Activated CD4-positive, CD25-positive, alpha-beta regulatory T cell treated with anti-CD3 and anti-CD28 coated beads, Interleukin-2, amount 50 U/mL, for 16 hours (primary cell): ENCODE data around the gene BCAS1.

Experiments
- DNase-seq: peaks from one replicate; pipeline ENCODE4 v3.0.0-alpha.2; 2020; ENCODE audit warnings: low read depth, low spot score

The BCAS1 gene

DNA sequence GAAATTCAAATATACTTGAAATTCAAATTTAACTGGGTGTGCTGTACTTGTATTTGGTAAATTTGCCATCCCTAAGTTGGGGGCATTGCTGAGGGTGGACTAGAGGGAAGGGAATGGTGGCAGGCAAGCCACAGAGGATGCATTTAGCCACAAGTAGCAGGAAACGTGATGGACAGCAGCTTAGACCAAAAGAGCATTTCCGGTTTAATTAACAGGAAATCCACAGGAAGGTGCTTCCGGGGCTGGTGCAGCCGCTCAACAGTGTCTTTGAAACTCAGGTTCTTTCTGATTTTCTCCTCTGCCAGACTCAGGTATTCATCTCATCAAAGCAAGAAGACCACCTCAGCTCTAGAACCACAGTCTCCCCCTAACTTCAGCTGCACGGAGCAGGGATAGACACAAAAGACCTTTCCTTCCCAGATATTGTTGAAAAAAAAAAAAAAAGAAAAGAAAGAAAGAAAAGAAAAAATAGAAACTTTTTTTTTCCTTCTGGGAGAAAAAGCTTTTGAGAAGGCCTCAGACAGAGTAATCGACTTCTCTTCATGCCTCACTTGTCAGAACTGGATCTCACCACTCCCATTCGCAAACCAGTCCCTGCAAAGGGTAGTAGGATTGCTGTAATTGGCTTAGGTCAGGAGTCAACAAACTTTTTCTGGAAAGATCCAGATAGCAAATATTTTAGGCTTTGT is 8.0 kb upstream of the BCAS1 start:
- DNase-seq, result no peak

DNA sequence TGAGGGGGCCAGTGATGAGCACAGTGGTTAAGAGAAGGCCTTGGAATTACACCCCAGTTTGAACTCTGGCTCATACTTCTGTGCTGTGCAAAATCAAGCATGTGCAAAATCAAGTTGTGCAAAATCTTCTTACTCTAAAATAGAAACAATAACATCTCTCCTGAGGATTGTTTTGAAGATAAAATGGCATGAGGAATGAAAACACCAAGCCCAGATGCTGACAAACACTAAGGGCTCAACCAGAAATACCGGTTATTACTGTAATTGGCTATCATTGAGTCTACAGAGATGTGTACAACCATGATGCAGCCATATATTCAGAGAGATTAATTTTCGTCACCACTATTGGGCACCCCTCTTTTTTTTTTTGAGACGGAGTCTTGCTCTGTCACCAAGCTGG is 5.9 kb upstream of the BCAS1 start:
- DNase-seq, result no peak

DNA sequence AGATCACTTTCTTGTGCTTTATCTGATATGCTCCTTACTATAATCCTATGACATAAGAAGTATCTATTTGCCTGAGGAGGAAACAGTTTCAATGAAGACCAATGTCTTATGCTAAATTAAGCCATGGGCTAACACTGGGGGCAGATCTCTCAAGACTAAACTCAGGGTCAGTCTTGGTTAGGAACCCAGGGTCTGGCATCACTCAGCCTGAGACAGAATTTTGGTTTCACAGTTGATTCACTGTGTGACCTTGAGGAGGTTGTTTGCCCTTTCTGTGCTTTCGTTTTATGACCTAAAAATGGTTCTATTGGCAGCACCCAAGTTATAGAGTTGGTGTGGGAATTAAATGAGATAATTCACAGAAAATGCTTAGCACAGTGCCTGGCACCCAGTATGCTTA is 4.9 kb upstream of the BCAS1 start:
- no peak for DNase-seq

DNA sequence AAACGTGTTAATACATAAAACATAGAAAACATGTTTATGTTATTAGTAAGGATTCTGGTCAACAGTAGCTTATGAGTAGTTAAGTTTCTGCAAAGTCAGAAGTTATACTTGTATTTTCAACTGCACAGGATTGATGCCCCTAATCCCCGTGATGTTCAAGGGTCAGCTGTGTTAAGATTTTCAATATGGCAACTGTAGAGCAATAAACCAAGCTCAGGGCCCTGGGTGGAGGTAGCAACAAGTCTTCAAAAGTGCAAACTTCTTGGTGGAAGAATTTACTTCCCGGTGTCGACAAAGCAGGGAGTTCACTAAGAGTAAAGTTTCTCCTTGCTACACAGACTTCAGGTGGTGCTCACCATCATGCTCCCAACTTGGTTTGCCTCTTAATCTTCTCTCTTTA is 4.1 kb upstream of the BCAS1 start:
- DNase-seq, result no peak

DNA sequence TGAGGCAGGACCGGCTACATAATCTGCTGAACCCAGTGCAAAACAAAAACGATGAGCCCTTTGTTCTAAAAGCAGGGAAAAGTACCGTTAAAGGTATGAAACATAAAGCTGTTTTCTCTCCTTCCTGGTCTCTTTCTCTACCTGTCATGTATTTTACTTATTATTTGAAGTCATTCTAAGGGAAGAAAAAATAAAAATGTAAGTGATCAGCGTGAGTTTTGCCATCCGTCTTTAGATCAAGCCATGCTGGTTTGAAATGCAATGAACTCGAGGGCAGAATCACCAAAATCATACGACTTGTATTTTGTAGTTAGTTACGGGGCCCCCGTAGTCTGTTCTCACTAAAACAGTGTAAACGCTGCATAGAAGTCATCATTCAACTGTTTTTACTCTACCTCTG is 2.9 kb upstream of the BCAS1 start:
- no peak for DNase-seq

DNA sequence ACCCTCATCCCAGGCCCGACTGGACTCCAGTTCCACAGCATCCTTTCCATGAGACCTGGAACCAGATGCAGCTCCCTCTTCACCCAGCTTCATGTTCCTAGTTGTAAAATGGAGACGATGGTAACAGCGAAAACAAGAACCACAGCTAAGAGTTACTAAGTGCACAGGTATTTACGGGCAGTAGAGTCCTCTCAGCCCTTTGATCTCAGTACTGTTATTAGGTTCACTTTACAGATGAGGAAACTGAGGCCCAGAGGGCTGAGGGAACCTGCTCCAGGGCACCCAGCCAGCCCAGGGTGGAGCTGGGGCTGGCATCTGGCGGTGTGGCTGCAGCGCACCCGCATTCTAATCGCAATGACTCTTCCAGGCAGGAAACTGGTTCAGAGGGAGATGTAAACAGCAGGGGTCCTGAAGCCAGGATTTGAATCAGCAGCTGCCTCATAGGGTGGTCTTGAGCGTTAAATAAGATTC is 858 bp downstream of the BCAS1 start:
- DNase-seq, result no peak

DNA sequence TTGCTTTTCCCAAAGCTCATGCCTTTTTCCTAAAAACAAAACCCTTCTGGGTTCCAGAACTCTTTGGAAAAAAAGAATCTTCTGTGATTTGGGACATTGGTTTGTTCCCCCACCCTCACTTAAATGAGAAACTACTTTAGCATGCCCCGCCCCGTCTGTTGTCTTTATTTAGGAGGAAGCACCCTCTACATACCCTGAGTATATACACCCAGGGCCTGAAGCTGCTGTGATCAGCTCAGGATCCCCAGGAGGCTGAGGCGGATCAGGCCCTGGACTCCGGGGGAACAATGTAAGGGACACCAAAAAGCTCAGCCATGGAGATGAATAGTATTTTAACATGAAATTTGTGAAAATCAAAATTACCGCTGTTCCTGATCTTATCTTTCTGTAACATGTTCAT is 1.4 kb downstream of the BCAS1 start:
- no peak for DNase-seq

DNA sequence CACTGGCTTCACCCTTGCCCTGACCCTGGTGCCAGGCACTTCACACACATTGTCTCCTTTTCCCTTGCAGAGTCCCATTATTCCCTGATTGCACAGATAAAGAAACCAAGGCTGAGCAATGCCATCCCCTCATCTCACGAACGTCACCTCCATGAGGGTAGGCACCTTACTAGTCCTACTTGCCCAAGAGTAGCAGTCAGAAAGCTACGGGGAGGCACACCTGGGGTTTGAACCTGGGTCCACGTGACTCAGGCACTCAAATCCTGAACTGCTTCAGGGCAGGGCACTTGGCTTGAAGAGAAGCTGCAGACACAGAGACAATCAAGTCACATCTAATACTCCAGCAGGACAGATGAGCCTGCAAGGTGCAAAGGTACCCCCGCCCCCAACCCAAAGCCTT is 1.9 kb downstream of the BCAS1 start:
- no peak for DNase-seq

DNA sequence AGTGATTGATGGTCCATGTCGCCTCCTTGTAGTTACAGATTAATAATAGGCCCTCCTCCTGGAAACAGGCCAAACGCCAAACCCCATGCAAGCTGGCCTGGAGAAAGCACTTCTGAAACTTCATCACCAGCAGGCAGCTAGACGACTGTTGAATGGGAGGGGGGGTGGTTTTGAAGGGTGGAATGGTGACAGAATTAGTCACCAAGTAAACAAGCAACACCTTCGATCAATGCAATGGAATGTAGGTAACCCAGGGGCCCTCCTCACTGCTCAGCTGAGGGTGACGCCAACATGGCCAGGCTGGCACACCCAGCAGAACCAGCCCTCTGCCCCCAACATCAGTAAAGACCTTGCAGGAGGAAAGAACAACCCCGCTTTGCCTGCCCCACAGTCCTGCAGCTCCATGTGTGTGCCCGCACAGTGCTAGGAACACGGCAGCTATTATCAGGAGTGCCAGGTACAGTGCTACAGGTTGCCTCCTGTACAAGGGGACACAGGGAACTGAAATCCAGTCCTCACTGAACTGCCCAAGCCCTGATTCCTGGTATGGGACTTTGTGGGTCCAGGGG is 2.7 kb downstream of the BCAS1 start:
- DNase-seq, result no peak

DNA sequence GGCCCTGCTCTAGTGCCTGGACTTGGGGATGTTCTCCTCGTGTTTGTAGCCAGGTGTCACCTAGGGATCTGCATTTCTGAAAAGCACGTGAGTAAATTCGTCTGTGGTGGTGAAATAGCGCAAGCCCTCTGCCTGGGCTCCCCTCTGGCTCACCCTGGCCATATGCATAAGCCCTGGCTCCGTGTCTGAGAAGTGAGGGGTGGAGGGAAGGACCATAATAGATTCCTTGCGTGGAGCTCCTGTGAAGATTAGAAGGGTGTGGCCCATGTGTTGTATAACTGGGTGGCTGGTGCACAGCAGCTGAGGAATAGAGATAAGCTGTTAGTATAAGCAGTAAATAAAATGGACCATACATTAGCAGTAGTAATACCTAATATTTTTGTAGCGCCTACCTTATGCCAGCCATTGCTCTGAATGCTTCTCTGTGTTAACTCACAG is 4.8 kb downstream of the BCAS1 start:
- DNase-seq, result no peak

DNA sequence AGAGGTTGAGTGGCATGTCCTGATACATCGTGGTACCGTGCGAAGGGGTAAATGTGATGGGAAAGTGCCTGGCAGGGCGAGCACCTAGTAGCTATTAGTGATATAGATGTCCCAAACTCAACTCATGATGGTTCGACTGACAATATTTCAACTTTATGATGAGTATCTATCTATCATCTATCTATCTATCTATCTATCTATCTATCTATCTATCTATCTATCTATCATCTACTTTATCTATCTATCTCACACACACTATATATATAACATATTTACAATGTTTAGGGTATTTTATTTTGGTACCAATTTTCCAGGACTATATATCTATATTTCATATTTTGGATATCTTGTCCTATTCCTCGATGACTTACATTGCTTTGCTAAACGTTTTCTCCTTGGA is 5.5 kb downstream of the BCAS1 start:
- DNase-seq, result no peak

DNA sequence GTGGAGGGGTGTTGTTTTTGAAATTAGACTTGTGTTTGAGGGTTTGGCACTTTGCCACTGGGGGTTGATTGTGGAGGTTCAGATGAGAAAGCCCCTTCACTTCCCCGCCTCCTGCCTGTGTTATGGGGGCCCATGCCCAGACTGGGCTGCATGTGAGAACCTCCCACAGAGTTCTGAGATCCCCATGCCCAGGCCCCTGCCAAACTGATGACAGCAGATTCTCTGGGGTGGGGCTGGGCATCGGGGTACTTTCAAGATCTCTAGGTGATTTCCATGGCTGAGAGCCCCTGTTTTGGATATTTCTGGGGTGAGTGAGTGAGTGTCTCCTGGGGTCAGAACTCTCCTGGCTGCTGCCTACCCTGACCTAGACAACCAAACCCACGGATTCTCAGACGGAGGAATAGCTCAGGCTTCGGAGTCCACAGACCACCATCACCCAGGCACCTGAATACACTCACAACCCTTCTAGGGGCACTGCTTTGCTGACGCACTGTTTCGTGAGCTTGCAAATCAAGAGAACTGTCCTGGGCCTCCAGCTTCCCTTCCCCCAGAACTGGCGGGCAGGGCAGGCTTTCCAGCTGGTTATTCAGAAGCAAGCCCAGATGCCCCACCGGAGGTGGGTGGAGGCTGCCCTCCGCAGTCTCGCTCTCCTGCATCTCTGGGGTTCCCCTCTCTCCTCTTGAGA is 6.3 kb downstream of the BCAS1 start:
- no peak for DNase-seq

DNA sequence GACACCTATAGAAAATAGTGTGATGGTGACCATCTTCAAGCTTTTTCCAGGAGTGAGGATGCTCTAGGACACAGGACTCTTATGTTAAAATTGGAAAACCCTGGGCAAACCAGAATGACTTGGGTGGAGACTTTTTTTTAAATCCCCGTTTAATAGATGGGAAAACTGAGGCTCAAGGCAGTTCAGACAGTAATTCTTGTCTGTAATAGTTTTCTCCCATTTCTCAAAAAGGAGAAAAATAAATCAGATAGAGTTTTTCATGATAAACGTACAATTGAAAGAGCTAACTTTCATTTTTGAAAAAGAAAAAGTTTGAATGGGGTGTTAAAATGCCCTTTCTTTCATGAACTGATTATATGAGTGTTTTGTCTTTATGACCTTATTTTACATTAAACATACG is 6.8 kb downstream of the BCAS1 start:
- no peak for DNase-seq

DNA sequence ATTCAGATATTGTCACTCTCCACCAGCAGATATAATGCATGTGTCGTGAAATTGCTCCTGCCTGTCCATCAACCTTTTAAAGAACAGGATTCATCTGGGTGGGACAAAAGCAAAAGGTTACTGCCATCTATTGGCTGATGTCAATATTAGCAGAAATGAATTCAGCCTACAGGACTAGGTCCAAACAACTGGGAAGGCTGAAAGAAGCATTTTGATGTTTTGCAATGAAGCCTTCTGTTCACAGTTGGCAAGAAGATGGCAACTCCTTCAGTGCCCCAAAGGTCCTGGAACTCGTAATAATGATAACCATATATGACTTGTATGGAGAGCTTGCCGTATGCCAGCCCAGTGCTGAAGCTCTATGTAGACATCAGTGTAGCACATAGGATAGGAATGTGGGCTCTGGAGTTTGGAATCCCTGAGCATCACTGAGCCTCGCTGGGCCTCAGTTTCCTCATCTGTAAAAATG is 7.5 kb downstream of the BCAS1 start:
- no peak for DNase-seq

DNA sequence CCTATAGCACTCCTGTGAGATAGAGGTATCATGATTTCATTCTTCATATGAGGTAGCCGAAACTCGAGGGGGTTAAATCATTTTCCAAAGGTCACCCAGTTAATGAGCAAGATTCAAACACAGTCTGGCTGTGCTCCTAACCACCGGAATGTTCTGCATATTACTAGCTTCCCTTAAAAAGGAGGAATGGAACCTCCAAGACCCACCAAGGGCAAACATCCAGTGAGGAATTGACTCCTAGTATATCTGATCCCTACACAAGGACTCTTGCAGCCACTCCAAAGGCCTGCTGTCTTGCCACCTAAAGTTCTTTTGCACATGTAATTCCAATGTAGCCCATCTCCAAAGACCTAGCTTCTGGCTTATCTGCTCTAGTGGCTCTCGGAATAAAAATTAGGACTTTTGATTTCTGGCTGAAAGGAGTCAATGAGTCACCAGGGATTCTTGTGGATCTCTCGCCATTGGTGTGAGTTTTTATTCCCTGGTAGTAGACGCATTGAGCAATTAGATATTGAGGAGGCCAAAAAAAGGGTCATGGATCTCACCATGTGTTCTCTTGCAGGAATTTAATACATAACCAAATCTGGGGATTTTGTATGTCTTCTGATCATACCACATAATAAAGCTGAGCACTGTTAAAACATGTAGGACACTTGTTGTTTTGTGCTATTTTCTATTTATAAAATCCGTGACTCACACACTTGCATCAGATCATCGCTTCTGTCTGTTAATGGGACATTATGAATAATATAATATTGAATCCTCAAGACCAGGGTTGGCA is 9.1 kb downstream of the BCAS1 start:
- no peak for DNase-seq

DNA sequence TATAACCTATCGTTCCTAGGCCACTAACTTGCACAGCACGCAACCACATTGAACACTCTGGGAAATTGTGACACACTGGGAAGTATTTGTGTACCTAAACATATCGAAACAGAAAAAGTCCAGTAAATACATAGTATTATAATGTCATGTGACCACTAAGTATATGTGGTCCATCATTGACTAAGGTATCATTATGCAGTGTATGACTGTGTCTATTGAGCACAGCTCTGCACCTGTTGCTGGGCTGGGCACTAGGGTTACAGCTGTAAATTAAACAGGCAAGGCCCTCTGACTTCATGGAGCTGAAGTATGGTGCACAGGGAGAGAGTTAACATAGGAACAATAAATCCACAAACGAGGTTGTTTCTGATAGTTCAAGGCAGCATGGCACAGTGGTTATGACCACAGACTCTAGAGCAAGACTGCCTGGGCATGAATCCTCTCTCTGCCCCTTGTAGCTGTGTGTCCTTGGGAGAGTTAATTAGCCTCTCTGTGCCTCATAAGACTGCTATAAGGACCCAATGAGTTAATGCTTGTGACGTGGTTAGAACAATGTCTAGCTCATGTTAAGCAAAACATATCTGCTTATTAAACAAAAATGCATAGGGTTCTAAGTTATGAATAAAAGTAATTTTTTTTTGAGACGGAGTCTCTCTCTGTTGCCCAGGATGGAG is 10.6 kb downstream of the BCAS1 start:
- DNase-seq, result no peak

DNA sequence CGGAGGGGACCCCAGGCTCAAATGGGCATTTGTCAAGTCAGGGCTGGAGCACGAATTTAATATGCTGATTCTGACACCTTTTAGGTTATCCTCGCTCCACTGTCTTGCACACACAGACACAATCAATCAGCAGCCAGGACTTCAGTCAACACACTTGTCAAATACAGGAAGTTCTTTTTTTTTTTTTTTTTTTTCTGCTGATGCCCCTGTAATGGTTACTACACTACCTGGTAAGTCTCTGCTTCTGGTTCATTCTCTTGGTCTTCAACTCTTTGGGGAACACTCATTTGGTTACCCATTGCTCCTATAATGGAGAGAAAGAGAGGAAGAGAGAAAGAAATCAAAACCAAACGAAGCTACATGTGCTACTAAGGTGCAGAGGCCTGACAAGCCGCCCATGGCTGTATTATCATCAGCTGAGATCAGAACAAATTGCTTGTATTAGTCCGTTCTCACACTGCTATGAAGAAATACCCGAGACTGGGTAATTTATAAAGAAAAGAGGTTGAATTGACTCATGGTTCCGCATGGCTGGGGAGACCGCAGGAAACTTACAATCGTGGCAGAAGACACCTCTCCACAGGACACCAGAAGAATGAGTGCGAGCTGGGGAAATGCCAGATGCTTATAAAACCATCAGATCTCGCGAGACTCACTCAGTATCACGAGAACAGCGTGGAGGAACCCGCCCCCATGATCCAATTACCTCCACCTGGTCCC is 11.8 kb downstream of the BCAS1 start:
- DNase-seq, result no peak

DNA sequence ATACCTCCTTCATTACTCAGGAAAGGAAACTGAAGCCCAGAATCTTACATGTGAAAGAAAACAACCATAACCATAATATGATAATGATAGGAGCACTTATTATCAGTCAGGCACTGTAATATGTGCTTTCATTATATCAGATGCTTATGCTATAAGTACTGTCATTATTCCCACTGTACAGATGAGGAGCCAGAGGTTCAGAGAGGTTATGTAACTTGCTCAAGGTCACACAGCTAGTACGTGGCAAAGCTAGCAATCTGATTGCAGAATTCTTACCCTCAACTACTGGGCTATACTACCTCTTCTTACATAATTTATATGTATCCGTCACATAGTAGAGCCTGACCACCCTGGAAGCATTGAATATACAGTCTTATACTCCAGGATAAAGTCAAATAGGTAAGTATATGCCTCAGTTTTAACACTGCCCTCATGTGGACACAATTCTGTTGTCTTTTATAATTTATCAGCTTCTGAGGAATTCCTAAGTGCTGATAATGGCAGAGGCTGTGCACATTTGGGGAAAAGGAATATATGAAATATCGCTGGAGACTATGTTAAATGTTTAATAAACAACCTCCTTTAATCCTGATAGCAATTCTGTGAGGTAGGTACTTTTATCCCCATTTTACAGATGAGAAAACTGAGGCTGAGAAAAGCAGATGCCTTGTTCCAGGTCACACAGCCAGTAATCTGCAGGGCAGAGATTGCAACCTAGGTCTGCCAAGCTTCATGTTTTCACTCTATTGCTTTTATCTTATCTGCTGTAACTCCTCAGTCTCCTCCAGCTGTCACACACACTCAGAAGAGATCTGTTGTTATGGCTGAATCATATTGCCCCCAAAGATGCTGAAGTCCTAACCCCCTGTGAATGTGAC is 13.4 kb downstream of the BCAS1 start:
- no peak for DNase-seq

DNA sequence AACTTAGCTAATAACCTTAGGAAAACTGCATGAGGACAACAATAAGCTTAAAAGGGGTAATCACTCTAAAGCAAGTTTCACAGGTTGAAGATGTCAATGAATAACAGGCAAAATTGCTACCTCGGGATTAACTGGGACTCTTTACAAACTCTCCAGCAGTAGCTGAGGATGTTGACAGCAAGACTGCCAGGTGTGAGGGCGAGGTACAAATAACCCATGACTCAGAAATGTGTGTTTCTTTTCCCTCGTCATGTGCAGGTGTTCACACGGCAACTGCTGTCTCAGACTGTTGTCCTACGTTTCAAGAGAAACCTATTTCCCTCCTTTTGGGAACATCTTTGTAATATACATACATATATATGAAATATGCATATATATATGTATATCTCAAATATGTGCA is 15.9 kb downstream of the BCAS1 start:
- DNase-seq, result no peak

DNA sequence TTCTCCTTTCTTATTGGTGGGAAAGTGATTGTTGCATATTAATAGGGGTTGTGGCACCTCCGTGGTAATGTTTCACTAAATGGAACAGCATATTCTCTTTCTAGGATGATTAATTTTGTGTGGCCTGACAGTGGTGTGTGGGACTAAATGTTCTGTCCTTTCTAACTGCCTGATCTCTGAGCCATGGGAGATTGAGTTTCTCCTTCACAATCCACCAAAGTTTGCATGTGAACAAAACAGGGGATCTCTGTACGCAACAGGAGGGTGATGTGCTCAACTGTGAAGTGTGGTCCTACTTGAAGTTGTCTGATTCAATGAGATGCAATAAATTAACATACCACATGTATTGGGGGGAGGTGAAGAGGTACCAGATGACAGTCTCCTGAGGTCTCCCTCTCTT is 19.3 kb downstream of the BCAS1 start:
- no peak for DNase-seq
